ENCODE results near the gene GTPBP2.
"Not testable (repeated sequence)": the region's sequence is repeated elsewhere in the genome, so short reads cannot be mapped to it uniquely, and the experiment has no call there.

GTPBP2 gene

DNA sequence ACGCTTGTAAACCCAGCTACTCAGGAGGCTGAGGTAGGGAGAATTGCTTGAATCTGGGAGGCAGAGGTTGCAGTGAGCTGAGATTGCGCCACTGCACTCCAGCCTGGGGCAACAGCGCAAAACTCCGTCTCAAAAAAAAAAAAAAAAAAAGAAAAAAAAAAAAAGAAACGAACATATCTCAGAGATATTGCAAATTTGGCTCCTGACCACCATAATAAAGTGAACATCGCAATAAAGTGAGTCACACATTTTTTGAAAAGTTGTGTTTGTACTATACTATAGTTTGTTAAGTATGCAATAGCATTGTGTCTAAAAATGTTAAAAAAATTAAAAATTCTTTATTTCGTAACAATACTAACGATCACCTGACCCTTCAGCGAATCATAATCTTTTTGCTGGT, 29.1 kb upstream of the GTPBP2 start:
- DNase-seq = no peak

DNA sequence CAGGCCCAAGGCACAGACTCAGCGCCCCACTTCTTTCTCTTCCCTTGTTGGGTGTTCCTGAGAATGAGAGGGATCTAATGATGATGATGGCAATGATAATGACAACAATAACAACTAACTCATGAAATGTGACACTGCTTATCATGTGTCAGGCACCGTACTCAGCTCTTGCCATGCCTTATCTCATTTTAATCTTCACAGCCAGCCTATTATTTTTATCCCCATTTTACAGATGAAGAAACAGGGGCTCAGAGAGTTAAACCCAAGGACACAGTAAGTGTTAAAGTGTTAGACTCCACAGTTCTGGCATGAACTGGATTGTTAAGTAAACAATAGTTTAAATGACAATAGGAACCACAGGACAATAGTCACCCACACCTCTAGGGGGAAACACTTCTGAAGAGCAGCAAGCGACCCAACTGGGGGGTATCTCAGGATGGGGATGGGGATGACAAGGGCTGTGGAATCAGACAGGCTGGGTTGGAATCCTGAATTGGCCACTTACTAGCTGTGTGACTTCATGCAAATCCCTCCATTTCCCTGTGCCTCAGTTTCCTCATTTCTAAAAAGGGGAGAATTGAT, 28.2 kb upstream of the GTPBP2 start:
- DNase-seq = no peak

DNA sequence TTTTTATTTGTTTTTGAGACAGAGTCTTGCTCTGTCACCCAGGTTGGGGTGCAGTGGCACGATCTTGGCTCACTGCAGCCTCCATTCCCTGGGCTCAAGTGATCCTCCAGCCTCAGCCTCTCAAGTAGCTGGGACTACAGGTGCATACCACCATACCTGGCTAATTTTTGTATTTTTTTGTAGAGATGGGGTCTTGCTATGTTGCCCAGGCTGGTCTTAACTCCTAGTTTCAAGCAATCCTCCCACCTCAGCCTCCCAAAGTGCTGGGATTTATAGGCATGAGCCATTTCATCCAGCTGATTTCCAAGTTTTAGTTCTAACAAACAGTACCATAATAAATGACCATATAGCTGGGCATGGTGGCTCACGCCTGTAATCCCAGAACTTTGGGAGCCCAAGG, 23.8 kb upstream of the GTPBP2 start:
- not testable (repeated sequence) for DNase-seq

DNA sequence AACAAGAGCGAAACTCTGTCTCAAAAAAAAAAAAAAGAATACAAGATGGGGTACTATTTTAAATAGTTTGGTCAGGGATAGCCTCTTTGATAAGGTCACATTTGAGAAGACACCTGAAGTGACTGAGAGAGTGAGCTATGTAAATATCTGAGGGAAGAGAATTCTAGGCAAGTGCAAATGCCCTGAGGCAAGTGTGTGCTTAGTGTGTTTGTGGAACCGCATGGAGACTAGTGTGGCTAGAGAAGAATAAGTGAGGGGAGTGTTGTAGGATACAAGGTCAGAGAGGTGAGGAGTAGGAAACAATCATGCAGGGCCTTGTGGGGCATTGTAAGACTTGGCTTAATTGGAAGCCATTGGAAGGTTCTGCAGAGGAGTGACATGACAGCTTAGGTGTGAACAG, 19.2 kb upstream of the GTPBP2 start:
- no peak for DNase-seq

DNA sequence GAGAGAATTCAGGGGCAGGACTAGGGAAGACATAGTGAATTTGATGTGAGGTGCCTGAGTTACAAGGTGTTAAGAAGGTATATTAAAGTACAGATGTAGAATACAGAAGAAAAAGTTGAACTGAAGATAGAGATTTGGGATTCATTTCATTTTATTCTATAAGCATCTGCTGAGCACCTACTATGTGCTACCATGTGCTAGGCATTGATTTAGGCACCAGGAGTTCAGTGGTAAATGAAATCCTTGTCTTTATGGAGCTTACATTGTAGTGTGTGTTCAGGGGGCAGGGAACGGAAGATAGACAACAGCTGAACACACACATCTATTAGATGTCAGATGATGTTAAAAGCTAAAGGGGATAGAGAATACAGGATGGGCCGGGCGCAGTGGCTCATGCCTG, 18.5 kb upstream of the GTPBP2 start:
- DNase-seq = no peak

DNA sequence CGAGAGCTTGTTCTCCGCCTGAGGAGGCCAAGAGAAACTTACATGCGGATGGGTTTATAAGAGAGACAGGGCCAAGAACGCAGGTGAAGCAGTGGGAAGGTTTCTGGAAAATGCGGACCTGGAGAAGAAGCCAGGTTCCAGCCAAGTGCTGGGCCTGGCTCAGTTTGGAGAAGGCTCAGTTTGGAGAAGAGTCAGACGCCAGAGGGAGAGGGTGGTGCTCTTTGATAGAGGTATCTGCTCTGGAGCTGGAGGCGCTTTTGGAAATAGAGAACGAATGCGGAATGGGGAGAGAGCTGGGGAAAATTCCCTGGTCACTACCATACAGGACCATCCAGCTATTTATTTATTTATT, 16.5 kb upstream of the GTPBP2 start:
- no peak for DNase-seq

DNA sequence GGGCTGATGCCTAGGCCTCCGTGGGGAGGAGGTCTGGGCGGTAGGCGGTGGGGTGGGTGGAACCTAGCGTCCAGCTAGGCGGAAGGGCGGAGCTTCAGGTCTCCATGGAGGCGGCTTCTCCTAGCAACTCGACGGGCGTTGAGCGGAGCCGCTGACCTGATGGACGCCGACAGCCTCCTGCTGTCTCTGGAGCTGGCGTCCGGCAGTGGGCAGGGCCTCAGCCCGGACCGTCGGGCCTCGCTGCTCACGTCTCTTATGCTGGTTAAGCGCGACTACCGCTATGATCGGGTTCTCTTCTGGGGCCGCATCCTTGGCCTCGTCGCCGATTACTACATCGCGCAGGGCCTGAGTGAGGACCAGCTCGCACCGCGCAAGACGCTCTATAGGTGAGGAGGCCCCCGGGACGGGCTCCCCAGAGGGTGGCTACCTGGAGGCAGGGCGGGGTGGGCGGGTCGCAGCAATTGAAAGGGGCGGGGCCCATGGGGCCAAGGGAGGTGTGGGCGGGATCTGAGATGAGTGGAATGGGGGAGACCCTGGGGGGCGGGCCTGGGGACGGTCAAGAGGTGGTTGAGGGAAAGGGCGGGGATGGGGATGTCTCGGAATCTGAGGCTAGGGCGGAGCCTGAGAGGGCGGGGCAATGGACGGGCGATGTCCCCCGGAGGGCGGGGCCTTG, 16.0 kb upstream of the GTPBP2 start, which contains the start of gene RSPH9:
RSPH9 (plus strand) TSS at position 97 of the 673 bp plus-strand sequence; CDS start at position 160, 63 bp downstream.
- DNase-seq = peak; percentile 76

DNA sequence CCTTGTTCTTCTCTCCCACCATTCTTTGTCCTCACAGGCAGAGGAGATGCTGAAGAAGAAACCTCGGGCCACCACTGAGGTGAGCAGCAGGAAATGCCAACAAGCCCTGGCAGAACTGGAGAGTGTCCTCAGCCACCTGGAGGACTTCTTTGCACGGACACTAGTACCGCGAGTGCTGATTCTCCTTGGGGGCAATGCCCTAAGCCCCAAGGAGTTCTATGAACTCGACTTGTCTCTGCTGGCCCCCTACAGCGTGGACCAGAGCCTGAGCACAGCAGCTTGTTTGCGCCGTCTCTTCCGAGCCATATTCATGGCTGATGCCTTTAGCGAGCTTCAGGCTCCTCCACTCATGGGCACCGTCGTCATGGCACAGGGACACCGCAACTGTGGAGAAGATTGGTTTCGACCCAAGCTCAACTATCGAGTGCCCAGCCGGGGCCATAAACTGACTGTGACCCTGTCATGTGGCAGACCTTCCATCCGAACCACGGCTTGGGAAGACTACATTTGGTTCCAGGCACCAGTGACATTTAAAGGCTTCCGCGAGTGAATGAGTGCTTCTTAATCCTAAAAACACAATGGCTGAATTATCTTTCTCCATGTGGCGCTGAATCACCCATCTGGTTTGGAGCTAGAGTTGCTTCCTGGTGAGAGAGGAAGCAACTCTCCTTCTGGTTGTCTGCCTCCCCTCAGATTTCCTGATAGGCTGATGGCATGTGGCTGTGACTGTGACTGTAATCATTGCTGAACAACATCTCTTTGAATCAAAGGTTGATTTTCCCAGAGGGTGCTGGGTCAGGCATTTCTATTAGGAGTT, 11.1 kb upstream of the GTPBP2 start:
- no peak for DNase-seq

DNA sequence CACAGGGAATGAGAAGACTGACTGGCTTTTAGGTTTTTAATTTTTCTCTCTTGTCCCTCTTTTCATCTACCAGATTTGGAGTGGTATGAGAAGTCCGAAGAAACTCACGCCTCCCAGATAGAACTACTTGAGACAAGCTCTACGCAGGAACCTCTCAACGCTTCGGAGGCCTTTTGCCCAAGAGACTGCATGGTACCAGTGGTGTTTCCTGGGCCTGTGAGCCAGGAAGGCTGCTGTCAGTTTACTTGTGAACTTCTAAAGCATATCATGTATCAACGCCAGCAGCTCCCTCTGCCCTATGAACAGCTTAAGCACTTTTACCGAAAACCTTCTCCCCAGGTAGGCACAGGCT, 7.2 kb upstream of the GTPBP2 start:
- no peak for DNase-seq

DNA sequence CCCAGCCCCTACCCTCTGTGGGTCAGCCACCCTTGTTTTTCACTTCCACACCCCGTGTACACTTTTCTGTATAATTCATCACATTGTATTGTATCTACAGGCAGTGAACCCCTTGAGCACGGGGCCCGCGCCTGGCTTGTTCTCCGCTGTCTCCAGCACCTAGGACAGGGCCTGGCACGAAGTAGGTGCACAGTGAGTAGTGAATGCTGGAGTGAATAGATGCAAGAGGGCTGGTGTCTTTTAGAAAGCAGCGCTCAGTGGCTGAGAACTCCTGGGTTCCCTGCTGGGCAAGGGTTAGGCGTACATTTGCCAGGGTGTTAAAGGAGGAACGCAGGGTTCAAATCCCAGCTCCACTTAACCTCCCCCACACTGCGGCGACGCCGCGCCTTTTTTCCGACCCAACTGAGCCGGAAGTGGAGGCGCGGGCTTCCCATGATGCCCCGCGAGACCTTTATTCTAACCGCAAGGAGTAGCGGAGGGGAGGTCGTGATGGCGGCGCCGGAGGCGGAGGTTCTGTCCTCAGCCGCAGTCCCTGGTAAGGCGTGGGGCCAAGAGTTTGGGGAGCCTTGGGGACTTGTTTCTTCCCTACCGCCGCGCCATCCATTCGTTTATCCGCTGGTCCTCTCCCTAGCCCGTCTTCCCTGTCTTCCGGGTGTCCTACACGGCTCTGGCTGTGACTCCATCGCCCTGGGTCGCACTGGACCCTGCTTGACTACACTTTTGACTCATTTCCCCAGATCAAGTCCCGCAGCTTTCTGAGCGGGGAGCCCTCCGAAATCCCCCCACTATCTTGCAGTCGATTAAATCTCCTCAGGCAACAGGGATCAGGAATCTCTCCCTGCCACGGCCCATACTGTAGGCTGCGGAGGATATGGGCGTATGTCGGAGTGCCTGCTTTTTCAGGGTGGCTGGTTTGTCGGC, 6.6 kb upstream of the GTPBP2 start, which contains the start of gene MAD2L1BP:
MAD2L1BP (plus strand) TSS at position 454 of the 921 bp plus-strand sequence; CDS start at position 490, 36 bp downstream.
- peak; percentile 91 for DNase-seq

DNA sequence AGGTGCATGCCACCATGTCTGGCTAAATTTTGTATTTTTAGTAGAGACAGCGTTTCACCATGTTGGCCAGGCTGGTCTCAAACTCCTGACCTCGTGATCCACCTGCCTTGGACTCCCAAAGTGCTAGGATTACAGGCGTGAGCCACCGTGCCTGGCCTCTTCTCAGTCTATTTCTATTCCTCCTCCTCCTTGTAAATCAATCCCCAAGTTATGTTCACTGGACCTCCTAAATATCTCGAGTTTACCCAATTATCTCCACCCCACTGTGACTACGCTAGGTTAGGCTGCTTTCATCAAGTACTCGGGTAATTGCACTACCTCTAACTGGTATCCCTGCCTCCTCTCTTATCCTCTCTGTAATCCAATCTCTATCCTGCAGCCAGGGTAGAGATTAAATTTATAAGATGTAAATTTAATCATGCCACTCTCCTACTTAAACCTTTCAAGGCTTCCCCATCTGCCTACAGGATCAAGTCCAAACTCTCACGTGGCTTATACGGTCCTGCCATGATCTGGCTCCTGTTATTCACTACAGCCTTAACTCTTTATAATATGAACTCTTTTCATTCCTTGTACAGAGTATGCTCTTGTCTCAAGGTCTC, 5.7 kb upstream of the GTPBP2 start:
- DNase-seq = no peak

DNA sequence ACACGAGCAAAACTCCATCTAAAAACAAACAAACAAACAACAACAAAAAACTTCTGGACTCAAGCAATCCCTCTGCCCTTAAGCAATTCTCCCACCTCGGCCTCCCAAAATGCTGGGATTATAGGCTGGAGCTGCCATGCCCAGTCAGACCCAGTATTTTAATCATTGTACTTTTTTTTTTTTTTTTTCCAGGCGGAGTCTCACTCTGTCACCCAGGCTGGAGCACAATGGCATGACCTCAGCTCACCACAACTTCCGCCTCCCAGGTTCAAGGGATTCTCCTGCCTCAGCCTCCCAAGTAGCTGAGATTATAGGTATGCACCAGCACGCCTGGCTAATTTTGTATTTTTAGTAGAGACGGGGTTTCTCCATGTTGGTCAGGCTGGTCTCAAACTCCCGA, 3.9 kb upstream of the GTPBP2 start:
- not testable (repeated sequence) for DNase-seq

DNA sequence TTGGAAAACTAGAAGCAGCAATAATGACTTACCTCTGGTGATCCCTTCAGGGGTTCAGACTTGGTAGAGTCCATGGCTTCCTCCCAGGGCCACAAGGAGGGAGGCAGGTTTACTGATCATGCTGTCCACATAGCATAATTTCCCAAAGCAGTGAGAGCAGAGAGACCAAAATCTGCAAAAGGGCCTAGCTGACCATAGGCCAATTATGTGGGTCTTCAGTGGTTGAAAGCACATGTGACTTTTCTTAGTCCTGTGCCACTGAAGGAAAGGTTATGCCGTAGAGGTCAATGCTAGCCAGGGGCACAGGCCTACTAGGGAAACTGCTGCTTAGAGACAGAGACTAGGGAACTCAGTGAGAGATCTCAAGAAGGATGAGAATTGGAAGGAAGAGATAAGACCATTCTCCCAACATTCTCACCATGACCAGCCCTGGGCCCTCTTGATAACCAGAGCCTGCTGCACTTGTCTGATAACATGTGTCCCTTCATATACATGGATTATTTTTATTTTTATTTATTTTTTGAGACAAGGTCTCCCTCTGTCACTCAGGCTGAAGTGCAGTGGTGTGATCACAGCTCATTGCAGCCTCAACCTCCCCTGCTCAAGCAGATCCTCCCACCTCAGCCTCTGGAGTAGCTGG, 2.0 kb upstream of the GTPBP2 start:
- DNase-seq = no peak

DNA sequence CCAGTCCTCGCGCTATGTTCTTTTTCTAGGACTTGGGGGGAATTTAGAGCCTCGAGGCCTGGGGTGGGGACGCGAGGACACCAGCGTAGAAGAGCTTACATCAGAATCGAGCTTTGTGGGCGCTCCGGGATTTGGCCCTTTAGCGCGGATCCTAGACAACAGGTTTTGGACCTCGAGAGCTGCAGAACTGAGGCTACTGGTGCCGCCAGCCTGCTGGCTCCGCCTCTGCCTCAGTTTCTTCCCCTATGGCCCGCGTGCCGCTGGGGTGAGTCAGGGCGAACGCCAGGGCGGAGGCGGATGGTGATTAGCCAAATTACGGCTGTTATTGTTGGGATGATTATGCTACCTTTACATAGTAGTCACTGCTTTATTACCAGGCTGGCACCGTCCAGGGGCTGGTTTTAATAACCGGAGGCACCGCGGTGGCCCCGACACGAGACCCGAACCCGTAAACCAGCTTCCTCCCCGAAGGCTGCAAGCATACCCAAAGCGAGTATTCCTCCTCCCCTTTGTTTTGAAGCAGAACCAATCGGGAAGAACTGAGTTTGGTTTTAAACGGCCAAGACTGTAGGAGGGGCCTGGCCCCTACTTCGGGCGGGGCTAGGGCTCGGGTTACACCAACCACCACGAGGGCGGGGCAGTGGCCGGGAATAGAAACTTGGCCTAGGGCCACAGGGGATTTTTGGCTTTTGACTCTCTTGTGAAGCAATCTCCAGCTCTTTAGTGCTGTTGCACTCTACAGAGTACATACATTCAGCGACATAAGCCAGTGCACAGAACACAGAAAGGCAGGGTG, 639 bp upstream of the GTPBP2 start:
- DNase-seq = peak; percentile 99

DNA sequence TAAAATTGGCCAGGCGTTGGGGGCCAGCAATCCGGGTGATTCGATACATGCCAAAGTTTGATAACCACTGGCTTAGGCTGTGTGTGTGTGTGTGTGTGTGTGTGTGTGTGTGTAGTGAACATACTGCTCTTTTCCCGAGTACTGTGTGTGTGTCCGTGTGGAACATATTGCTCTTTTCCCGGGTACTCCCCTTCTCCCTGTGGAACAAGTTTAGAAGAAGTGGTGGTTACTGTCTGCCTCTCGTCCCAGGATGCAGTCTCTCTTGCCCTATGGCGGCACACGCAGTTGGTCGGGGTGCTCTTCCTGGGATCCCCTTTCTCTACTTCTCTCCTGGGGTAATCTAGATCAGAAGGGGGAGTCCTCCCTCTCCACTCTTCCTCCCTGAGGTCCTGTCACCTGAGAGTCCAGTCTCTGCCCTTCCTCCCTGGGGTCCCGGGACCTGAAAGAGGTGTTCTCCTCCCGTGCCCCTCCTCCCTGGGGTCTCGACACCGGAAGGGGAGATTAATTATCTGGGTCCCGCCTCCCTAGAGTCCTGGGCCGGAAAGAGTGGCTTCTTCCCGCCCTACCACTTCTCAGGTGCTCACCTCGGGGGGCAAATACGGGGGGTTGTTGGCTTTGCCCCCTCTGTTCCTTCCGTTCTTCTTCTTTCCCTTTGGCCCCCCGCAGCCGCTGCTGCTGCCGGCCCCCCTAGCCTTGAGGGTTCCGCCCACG, 516 bp downstream of the GTPBP2 start:
- peak; percentile 63 for DNase-seq

DNA sequence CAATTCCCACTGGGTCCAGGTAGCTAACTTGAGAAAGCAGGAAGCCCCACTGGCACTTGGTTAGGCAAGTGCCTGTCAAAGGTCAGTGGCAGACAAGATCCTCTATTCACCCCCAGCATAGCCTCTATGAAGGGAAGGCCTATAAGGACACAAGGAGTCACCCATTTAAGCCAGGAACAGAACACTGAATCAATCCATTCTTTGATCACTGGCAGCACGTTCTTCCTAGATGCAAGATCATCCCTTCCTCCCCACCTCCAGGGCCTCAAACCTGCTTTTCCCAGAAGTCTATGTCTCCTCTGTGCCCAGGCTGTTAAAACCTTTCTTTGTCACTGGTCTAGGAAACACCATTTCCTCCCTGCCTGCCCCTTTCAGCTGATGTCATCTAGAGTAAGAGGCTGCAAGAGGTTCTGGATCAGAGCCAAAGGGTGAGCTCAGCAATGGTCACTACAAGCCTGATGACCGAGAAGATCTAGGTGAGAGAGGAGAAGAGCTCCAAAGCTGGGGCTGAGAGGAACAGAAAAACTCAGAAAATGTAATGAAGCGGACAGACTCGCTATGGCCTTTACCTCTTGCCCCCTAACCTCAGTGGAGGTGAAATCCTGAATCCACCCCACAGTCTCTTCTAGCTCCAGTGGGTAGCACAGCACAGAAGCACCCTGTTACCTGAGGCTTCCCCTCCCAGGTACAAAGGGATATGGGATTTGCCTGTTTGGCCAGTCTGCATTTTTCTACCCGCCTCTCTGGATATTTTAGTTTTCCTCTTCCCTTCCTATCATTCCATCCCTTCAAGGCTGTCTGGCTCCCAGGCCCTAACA, 1.8 kb downstream of the GTPBP2 start:
- DNase-seq = peak; percentile 53

DNA sequence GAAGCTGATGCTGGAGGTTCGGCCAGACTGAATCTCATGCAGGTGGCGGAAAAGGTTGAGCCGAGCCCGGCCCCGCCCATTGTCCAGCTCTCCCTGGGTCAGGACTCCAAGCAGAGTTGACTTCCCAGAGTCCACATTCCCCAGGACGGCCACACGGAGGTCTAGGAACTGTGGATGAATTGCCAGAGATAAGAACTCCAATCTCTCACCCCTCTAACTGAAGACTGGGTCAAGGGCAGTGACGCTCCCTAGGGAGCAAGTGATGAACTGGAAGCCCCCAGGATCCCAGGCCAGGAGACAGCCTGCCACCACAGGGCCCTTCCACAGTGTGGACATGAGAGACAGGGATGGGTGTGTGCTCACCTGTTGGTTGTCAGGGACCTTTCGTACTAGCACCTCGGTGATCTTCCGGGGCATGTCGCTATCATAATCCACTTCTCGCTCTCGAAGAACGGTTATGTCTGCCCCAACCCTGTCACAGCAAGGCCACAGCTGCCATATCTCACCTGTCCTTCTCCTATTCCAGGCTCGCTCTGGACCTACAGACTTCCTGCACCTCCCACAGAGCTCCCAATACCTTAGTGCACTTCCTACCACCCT, 3.6 kb downstream of the GTPBP2 start:
- DNase-seq = no peak

DNA sequence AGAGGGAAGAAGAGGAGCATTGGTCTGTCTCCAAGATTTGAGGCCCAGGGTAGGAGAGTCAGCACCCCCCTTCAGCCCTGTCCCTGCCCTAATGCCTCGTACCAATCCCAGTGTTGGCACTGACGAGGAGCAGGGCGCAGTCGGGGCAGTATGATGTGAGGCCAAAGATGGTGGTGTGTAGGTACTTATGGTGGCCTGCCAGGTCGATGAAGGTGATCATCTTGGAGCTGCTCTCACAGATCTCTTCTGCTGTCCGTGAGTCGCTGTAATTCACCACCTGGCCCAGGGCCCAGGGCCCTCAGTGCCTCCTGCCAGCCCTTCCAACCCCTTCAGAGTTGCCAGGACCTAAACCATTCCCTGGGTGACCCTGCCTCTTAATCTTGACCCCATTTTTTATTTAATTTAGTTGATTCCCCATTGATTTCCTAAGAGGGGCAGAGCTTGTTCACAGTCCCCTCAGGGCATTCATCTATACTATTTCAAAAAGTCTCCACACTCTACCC, 4.2 kb downstream of the GTPBP2 start:
- no peak for DNase-seq

All from right forelimb (tissue), 1 donor.